Parathyroid adenoma (tissue), 2 donors: Measurements from ENCODE around the gene CRAMP1.

Source experiments
- H2AFZ ChIP-seq: fragments of 300-600 bp; sonication (generic); one replicate; pipeline ENCODE4 v1.7.0; 2017; ENCODE audit warnings: antibody characterized with exemption, mild to moderate bottlenecking
- H3K27ac ChIP-seq: fragments of 300-600 bp; sonication (generic); one replicate; pipeline ENCODE4 v1.7.0; 2017
- H3K27me3 ChIP-seq: fragments of 300-600 bp; sonication (generic); one replicate; pipeline ENCODE4 v1.7.0; 2017; ENCODE audit warnings: low read length; ENCODE audit not compliant: control insufficient read depth, insufficient read depth
- H3K36me3 ChIP-seq: fragments of 300-600 bp; sonication (generic); one replicate; pipeline ENCODE4 v1.7.0; 2017; ENCODE audit warnings: low read length; ENCODE audit not compliant: control insufficient read depth, insufficient read depth
- H3K4me1 ChIP-seq: fragments of 300-600 bp; sonication (generic); one replicate; pipeline ENCODE4 v1.7.0; 2017; ENCODE audit warnings: control low read depth
- H3K4me2 ChIP-seq: fragments of 300-600 bp; sonication (generic); one replicate; pipeline ENCODE4 v1.7.0; 2017; ENCODE audit warnings: low read length
- H3K4me3 ChIP-seq: fragments of 300-600 bp; sonication (generic); one replicate; pipeline ENCODE4 v1.7.0; 2017; ENCODE audit warnings: low read depth, low read length
- H3K79me2 ChIP-seq: fragments of 300-600 bp; sonication (generic); one replicate; pipeline ENCODE4 v1.7.0; 2017; ENCODE audit warnings: control low read depth
- H3K9ac ChIP-seq: fragments of 300-600 bp; sonication (generic); one replicate; pipeline ENCODE4 v1.7.0; 2017; ENCODE audit warnings: mild to moderate bottlenecking
- H3K9me3 ChIP-seq: fragments of 300-600 bp; sonication (generic); one replicate; pipeline ENCODE4 v1.7.0; 2017; ENCODE audit warnings: low read length; ENCODE audit not compliant: control insufficient read depth
- CTCF ChIP-seq: fragments of 300-600 bp; sonication (generic); IDR thresholded peaks from one replicate; pipeline ENCODE4 v1.7.0; 2017; ENCODE audit warnings: antibody characterized with exemption, mild to moderate bottlenecking
- donor health status: primary hyperparathyroidism.

CRAMP1 gene

DNA sequence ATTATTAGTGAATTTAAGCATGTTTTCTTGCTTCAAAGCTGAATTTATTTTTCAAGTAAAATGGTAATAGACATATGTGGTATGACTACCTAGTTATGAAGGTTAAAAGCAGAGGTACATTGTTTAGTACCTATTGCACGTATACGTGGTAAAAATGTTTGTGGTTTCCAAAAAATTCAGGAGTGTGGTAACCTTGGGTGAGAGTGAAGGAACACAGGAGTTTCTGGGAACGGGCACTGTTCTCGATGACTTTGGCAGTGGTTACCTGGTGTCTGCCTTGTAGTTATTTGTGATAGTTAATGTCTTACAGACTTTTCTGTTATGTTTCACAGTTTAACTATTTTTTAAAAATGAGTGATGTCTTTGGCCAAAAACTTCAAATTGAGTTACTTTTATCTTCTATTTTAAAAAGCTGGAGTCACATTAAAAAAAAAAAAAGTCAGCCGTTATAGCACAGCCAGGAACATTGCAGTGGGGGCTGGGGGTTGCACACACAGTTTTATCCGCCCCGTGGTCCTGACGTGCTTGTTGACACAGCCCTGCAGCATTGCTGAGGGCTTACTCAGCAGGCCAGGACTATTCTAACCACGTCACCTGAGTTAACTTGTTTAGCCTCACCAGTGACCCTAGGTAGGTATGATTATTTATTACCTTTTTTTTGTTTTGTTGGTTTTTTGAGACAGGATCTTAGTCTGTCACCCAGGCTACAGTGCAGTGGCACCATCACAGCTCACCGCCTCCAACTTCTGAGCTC, 76.8 kb downstream of the CRAMP1 start:
- no peaks in the 10 kb centered on the region for H3K9me3 ChIP-seq
- no peaks in the 10 kb centered on the region for H3K4me1 ChIP-seq
- no peak overlapping the region for H3K4me3 ChIP-seq
- TF ChIP-seq CTCF: no peak
- H3K27me3 ChIP-seq: no peaks in the 10 kb centered on the region
- H2AFZ ChIP-seq: no peak overlapping the region
- no peak overlapping the region for H3K27ac ChIP-seq
- H3K79me2 ChIP-seq: peaks cover 15% of the 10 kb centered on the region
- H3K4me2 ChIP-seq: no peak overlapping the region
- H3K36me3 ChIP-seq: no peaks in the 10 kb centered on the region
- H3K9ac ChIP-seq: no peak overlapping the region

GRCh38 chr16:1689853-1690252, 77.7 kb downstream of the CRAMP1 start:
- H3K9ac ChIP-seq: no peak overlapping the region
- no peak for TF ChIP-seq CTCF
- H3K4me3 ChIP-seq: no peak overlapping the region
- no peaks in the 10 kb centered on the region for H3K4me1 ChIP-seq
- no peaks in the 10 kb centered on the region for H3K36me3 ChIP-seq
- peaks cover 13% of the 10 kb centered on the region for H3K79me2 ChIP-seq
- H3K9me3 ChIP-seq: no peaks in the 10 kb centered on the region
- no peak overlapping the region for H3K27ac ChIP-seq
- H2AFZ ChIP-seq: no peak overlapping the region
- no peak overlapping the region for H3K4me2 ChIP-seq
- H3K27me3 ChIP-seq: no peaks in the 10 kb centered on the region

DNA sequence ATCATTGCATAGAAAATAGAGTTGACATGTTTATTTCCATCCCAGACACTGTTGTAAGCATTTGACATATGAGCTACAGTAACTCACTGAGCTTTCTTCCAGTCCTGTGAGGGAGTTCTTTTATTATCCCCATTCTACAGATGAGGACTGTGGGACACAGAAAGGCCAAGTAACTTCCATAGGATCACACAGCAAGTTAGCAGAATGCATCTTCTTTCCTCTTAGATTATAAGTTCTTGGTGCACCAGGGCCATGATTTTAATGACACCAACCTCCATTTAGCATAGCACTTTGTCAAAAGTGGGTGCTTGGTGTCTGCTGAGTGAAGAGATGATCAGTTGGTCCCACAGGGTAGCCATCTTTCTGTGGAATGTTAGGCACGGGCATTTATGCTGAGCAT, 78.7 kb downstream of the CRAMP1 start:
- H3K79me2 ChIP-seq: peaks cover 11% of the 10 kb centered on the region
- no peaks in the 10 kb centered on the region for H3K27me3 ChIP-seq
- H3K27ac ChIP-seq: no peak overlapping the region
- H3K36me3 ChIP-seq: no peaks in the 10 kb centered on the region
- H3K9ac ChIP-seq: no peak overlapping the region
- no peaks in the 10 kb centered on the region for H3K9me3 ChIP-seq
- H3K4me3 ChIP-seq: no peak overlapping the region
- no peaks in the 10 kb centered on the region for H3K4me1 ChIP-seq
- H2AFZ ChIP-seq: no peak overlapping the region
- TF ChIP-seq CTCF: no peak
- no peak overlapping the region for H3K4me2 ChIP-seq

GRCh38 chr16:1691276-1691675, 79.1 kb downstream of the CRAMP1 start:
- Histone ChIP-seq H3K4me2 (no peak overlapping the region), H2AFZ (no peak overlapping the region), H3K36me3 (no peaks in the 10 kb centered on the region), H3K4me1 (no peaks in the 10 kb centered on the region), H3K4me3 (no peak overlapping the region), H3K9ac (no peak overlapping the region), H3K27ac (no peak overlapping the region), H3K27me3 (no peaks in the 10 kb centered on the region), H3K9me3 (no peaks in the 10 kb centered on the region), H3K79me2 (peaks cover 6% of the 10 kb centered on the region)
- no peak for TF ChIP-seq CTCF

- no peak overlapping the region for H2AFZ ChIP-seq
- H3K9me3 ChIP-seq: no peaks in the 10 kb centered on the region
- no peaks in the 10 kb centered on the region for H3K79me2 ChIP-seq
- H3K9ac ChIP-seq: no peak overlapping the region
- no peak overlapping the region for H3K4me3 ChIP-seq
- no peaks in the 10 kb centered on the region for H3K27me3 ChIP-seq
- H3K36me3 ChIP-seq: no peaks in the 10 kb centered on the region
- H3K27ac ChIP-seq: no peak overlapping the region
- no peaks in the 10 kb centered on the region for H3K4me1 ChIP-seq
- no peak for TF ChIP-seq CTCF
- no peak overlapping the region for H3K4me2 ChIP-seq
Observed at GRCh38 chr16:1691956-1692355, 79.8 kb downstream of the CRAMP1 start.
